Natural killer cell (primary cell): Measurements from ENCODE around the gene SLC25A43. TPM values are rescaled to one million over a fixed set of nuclear protein-coding genes. Genes with fewer than 3 reads are reported as not detected.

Experiments used
- ATAC-seq, 3 donors: fragments of 150-1000 bp in 2 of 3; fragments of 200-7000 bp in 1 of 3; cut with Tn5 transposase; 1 replicate in 1 of 3; 2 replicates in 2 of 3; pipeline ENCODE4 v1.10.0; 2021; ENCODE audit warnings: mild to moderate bottlenecking in 2 of 3, moderate library complexity in 2 of 3
- DNase-seq, 2 donors: peaks; one replicate each; pipeline versions ENCODE4 v3.0.0 to v3.0.0-alpha.2; 2013 to 2021; ENCODE audit warnings: mixed read lengths in 1 of 2
- H3K27ac ChIP-seq: one replicate; pipeline ENCODE4 v1.5.1; 2013; ENCODE audit warnings: mild to moderate bottlenecking, low read length
- H3K27me3 ChIP-seq: one replicate; pipeline ENCODE4 v1.6.1; 2013; ENCODE audit warnings: low read length; ENCODE audit not compliant: control insufficient read depth, insufficient read depth
- H3K36me3 ChIP-seq: one replicate; pipeline ENCODE4 v1.6.1; 2013; ENCODE audit warnings: low read length; ENCODE audit not compliant: control insufficient read depth, insufficient read depth
- H3K4me1 ChIP-seq: one replicate; pipeline ENCODE4 v1.6.1; 2013; ENCODE audit warnings: low read length; ENCODE audit not compliant: control insufficient read depth, insufficient read depth
- H3K4me3 ChIP-seq: one replicate; pipeline ENCODE4 v1.5.1; 2013; ENCODE audit warnings: low read length
- H3K9me3 ChIP-seq: one replicate; pipeline ENCODE4 v1.6.1; 2013; ENCODE audit warnings: low read length; ENCODE audit not compliant: control insufficient read depth, insufficient read depth
- H3K27ac Mint-ChIP-seq, 2 donors: one replicate each; pipeline ENCODE4 v1.8.0; 2022; ENCODE audit warnings: mild to moderate bottlenecking in 2 of 2, mixed read lengths in 2 of 2, moderate library complexity in 1 of 2
- H3K27me3 Mint-ChIP-seq, 2 donors: one replicate each; pipeline ENCODE4 v1.8.0; 2022; ENCODE audit warnings: low read depth in 2 of 2, mixed read lengths in 2 of 2
- H3K36me3 Mint-ChIP-seq: one replicate; pipeline ENCODE4 v1.8.0; 2022; ENCODE audit warnings: mixed read lengths
- H3K4me1 Mint-ChIP-seq, 2 donors: one replicate each; pipeline ENCODE4 v1.8.0; 2022; ENCODE audit warnings: mixed read lengths in 2 of 2
- H3K4me3 Mint-ChIP-seq: one replicate; pipeline ENCODE4 v1.8.0; 2022; ENCODE audit warnings: mild to moderate bottlenecking, moderate library complexity, mixed read lengths
- H3K9me3 Mint-ChIP-seq, 2 donors: one replicate each; pipeline ENCODE4 v1.8.0; 2022; ENCODE audit warnings: mixed read lengths in 2 of 2
- CTCF ChIP-seq: fragments of 200-600 bp; IDR thresholded peaks from one replicate; pipeline ENCODE4 v1.8.0; 2022; ENCODE audit warnings: antibody characterized with exemption
- WGBS: methylation state at CpG from one replicate; pipeline ENCODE4 v1.1.7; 2013; ENCODE audit warnings: missing lambda C conversion rate; ENCODE audit not compliant: insufficient coverage; 5-methylcytosine and 5-hydroxymethylcytosine counted together
- intact Hi-C: fragments of 100-400 bp; cut with micrococcal nuclease; formaldehyde crosslinking; loops from one replicate; pipeline ENCODE4 v1.14.2; 2022
- total RNA-seq, 4 donors: library from RNA; stranded (reverse); fragments of 120-200 nt in 1 of 4; gene quantifications; one replicate each; pipeline versions ENCODE4 v1.2.3 to v1.2.4, GENCODE V29; 2013 to 2022

SLC25A43 gene
- total RNA-seq, 3 donors from 2014 or later (not counting 1 experiment from before 2014, with no cell fraction given): 5.4 to 7.3 (median 6.4) TPM

- no peaks in the 10 kb centered on the region for H3K9me3 ChIP-seq
- H3K9me3 Mint-ChIP-seq: no peaks in the 10 kb centered on the region
- no peak overlapping the region for H3K27ac ChIP-seq
- H3K36me3 Mint-ChIP-seq: no peaks in the 10 kb centered on the region
- DNase-seq (no peak), ATAC-seq (no peak)
- TF ChIP-seq CTCF: no peak
- H3K27me3 Mint-ChIP-seq: no peaks in the 10 kb centered on the region
- intact Hi-C loops: no loop called here
- WGBS: no CpG with 5 or more reads among the region's 1 CpG
- H3K4me3 Mint-ChIP-seq: no peak overlapping the region
- H3K4me3 ChIP-seq: no peak overlapping the region
- H3K27ac Mint-ChIP-seq: no peak overlapping the region
- H3K36me3 ChIP-seq: no peaks in the 10 kb centered on the region
- peaks cover 0 to 6% of the 10 kb centered on the region in 2 donors for H3K4me1 Mint-ChIP-seq
- no peaks in the 10 kb centered on the region for H3K4me1 ChIP-seq
- no peaks in the 10 kb centered on the region for H3K27me3 ChIP-seq
These were observed 7.6 kb downstream of the SLC25A43 start for GRCh38 chrX:119406776-119407175.

- no peak for TF ChIP-seq CTCF
- no peaks in the 10 kb centered on the region for H3K9me3 ChIP-seq
- H3K27ac ChIP-seq: no peak overlapping the region
- H3K9me3 Mint-ChIP-seq: no peaks in the 10 kb centered on the region
- no peak for DNase-seq
- H3K4me3 Mint-ChIP-seq: no peak overlapping the region
- 92% methylated on average over 9 of the region's 9 CpGs for WGBS
- H3K27me3 ChIP-seq: no peaks in the 10 kb centered on the region
- H3K36me3 ChIP-seq: no peaks in the 10 kb centered on the region
- H3K27ac Mint-ChIP-seq: no peak overlapping the region
- intact Hi-C loops: no loop called here
- peaks cover 0 to under 1% of the 10 kb centered on the region in 2 donors for H3K4me1 Mint-ChIP-seq
- no peaks in the 10 kb centered on the region for H3K36me3 Mint-ChIP-seq
- no peaks in the 10 kb centered on the region for H3K27me3 Mint-ChIP-seq
- no peaks in the 10 kb centered on the region for H3K4me1 ChIP-seq
- ATAC-seq: no peak
- H3K4me3 ChIP-seq: no peak overlapping the region
These were observed 8.5 kb downstream of the SLC25A43 start for GRCh38 chrX:119407681-119408080.

- WGBS: 95% methylated on average over 12 of the region's 15 CpGs
- Mint-ChIP-seq H3K9me3 (no peaks in the 10 kb centered on the region), H3K4me3 (no peak overlapping the region), H3K27ac (no peak overlapping the region), H3K4me1 (no peaks in the 10 kb centered on the region), H3K27me3 (no peaks in the 10 kb centered on the region), H3K36me3 (no peaks in the 10 kb centered on the region)
- intact Hi-C loops: no loop called here
- no peak for TF ChIP-seq CTCF
- no peaks in the 10 kb centered on the region for H3K27me3 ChIP-seq
- no peaks in the 10 kb centered on the region for H3K4me1 ChIP-seq
- H3K9me3 ChIP-seq: no peaks in the 10 kb centered on the region
- no peak overlapping the region for H3K27ac ChIP-seq
- H3K36me3 ChIP-seq: no peaks in the 10 kb centered on the region
- DNase-seq (no peak), ATAC-seq (no peak)
- no peak overlapping the region for H3K4me3 ChIP-seq
These were observed 11.1 kb downstream of the SLC25A43 start for GRCh38 chrX:119410027-119410819.

GRCh38 chrX:119410854-119411253 is 11.7 kb downstream of the SLC25A43 start:
- Histone ChIP-seq H3K9me3 (no peaks in the 10 kb centered on the region), H3K4me3 (no peak overlapping the region), H3K36me3 (no peaks in the 10 kb centered on the region), H3K27me3 (no peaks in the 10 kb centered on the region), H3K27ac (no peak overlapping the region), H3K4me1 (no peaks in the 10 kb centered on the region)
- Mint-ChIP-seq H3K9me3 (no peaks in the 10 kb centered on the region), H3K4me3 (no peak overlapping the region), H3K27ac (no peak overlapping the region), H3K36me3 (no peaks in the 10 kb centered on the region), H3K4me1 (no peaks in the 10 kb centered on the region), H3K27me3 (no peaks in the 10 kb centered on the region)
- intact Hi-C loops: no loop called here
- ATAC-seq (no peak), DNase-seq (no peak)
- 91% methylated on average over 3 of the region's 3 CpGs for WGBS
- no peak for TF ChIP-seq CTCF
